HG03520 (cell line): ENCODE results near the gene GATB.

ENCODE experiments used
- ATAC-seq: cut with Tn5 transposase; IDR thresholded peaks from one replicate; pipeline ENCODE4 v1.9.1; 2021; ENCODE audit warnings: mild to moderate bottlenecking, moderate library complexity; ENCODE audit not compliant: unreplicated experiment

GATB gene

GRCh38 chr4:151657896-151658295 lies 102.9 kb downstream of the GATB start:
- no peak for ATAC-seq

DNA sequence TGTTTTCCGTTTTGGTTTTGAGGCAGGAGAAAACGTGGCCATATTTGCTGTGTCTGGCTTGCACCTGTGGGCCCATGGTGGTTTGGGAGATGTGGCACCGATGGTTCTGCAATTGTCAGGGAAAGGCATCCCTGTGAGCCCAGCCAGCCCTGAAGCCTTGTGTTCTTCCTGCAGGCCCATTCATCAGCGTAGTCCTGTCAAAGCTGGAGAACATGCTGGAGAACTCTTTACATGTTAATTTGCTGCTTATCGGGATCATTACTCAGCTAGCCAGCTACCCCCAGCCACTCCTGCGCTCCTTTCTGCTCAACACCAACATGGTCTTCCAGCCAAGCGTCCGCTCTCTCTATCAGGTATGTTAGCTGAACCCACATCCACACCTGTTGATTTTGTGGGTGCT lies 104.7 kb downstream of the GATB start:
- no peak for ATAC-seq

- ATAC-seq: no peak
Measured at GRCh38 chr4:151653548-151653918, 107.3 kb downstream of the GATB start.

- ATAC-seq: no peak
Measured at GRCh38 chr4:151652841-151653547, 107.8 kb downstream of the GATB start.

DNA sequence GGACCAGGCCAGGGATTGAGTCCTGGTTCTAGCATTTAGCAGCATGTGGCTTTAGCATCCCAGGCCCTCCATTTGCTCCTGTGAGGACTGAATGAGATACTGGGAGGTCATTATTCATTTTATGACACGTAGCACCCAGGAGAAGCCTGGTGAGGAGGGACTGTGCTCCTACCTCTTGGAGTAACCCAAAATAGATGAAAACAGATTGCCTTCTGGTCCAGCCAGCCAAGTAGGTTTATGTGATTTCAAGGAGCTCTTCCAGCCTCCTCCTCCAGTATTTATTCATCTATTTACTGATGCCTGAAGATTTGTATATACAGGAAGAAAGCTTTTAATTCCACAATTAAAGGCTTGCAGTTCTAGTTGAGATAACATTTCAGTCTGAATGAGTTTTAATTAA lies 109.3 kb downstream of the GATB start:
- ATAC-seq: no peak

DNA sequence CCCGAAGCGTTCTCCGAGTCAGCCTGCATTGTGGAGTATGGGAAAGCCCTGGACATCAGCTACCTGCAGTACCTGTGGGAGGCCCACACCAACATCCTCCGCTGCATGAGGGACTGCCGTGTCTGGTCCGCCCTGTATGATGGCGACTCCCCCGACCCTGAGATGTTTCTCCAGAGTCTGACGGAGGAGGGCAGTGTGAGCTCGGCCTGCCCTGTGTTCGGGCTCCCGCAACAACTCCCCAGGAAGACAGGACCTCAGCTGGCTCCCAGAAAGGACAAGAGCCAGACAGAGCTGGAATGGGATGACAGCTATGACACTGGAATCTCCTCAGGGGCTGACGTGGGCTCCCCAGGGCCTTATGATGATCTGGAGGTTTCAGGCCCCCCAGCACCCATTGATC lies 111.3 kb downstream of the GATB start:
- no peak for ATAC-seq

GRCh38 chr4:151646322-151646721 lies 114.5 kb downstream of the GATB start:
- ATAC-seq: no peak

DNA sequence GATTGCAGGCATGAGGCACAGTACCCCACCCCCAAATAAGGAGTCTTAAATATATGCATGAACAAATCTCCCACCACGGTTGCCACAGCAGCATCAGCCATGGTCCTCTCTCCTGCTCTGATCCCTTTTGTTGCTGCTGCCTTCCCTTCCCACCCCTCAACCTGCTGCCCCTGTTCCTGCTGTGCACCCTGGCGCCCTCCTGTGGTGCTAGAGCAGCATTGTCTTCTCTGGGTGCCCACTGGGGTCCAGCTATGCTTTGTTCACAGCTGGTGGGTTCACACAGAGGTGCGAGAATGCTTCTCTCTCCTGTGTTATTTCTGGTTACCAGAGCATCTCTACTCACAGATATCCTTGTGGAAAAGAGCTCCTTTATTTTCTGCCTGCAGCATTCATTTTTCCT lies 116.2 kb downstream of the GATB start:
- no peak for ATAC-seq

GRCh38 chr4:151643564-151643963 lies 117.2 kb downstream of the GATB start:
- no peak for ATAC-seq

DNA sequence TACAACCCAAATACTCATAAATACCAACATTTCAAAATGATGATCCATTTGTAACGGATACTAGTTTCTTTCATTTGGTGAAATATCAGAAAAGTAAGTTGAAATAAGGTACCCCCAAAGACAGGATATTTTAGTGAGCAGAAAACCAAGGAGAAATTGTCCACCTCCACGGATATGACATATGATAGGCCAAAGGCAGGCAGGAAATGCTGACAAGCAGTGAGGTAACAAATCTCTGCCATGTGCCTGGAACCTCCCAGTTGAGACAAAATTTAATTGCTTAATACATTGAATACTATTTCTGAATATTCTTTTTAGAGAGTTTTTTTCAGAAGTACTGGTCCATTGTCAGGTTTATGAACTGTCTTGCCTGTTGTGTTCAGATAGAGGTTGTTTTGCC lies 118.8 kb downstream of the GATB start:
- ATAC-seq: no peak

GRCh38 chr4:151641167-151641566 lies 119.6 kb downstream of the GATB start:
- no peak for ATAC-seq

DNA sequence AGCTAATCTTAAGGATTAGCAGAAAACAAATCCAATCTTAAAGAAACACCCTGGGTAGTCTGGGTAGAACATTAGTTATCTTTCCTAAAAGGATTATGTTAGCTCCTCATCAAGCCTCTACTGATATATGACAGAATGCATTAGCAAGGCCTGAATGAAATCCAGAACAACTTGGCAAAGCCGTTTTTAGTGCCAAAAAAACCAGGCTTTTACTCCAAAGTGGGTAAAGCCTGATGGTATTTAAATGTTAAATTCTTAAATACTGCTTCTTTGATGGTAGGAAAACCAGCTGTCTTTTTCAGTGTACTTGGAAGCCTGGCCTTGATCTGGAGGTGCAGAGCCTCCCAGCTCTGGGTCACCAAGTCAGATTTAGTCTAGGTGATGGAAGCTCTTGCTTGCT lies 120.4 kb downstream of the GATB start:
- no peak for ATAC-seq

DNA sequence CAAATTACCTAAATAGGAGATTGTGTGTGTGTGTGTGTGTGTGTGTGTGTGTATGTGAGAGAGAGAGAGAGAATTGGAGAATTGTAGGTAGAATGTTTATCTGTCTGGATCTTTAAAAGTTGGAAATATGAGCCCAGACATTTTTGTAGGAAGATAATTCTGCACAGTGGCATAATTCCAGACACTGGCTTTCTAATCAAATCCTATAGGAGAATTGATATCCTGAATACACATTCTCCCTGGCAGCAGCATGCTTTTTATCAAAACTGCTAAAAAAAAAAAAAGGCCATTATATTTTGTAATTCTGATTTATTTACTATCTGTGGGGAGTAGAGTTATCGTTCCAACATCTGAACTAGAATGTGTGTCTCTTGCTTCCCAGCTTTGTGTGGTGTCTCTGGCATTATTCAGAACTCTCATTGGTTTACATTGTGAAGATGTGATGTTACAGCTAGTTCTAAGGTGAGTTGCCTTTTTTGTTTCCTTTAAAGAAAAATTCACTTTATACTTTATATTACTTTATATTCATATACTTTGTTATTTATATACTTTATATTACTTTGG lies 122.4 kb downstream of the GATB start:
- no peak for ATAC-seq

DNA sequence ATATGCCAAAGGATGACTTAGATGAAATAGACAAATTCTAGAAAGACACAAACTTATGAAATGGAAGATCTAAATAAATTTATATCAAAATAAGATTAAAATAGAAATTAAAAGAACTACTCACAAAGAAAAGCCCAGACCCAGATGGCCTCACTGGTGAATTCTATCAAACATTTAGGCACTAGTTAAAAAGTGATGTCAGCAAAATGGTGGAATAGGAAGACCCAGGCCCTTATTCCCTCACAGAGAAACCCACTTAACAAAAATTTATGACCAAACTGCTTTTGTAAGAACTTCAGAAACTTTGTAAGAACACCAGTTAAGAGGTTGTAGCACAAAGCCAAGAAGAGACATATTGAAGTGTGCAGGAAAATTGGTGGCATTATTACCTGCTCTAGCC lies 129.5 kb downstream of the GATB start:
- no peak for ATAC-seq

DNA sequence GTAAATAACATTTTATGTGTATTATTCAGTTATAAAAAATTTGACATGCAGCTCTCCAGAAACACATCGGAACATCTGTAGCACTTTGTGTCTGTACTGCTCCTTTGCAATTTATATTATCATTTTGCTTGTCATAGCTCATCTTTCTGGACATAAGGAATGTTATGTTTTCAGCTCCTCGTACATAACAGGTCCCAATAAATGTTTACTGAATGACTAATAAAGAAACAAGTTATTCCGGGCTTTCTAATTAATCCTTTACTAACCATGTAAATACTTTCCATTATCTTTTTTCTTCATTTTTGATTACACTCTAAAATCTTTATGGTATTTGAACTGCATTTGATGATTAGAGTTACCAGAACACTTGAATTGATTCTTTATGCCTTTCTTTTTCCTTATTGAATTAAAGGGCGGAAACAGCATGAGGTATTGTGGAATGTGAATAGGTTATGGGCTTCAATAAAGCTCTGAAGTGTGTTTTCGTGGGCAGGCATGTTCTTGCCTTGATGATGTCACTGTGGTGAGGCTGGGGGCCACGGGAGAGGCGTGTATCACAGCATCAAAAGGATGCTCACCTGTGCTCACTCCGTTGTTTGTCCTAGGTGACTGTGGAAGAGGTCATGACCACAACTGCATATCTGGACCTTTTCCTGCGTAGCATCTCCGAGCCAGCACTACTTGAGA lies 131.6 kb downstream of the GATB start:
- no peak for ATAC-seq

GRCh38 chr4:151628001-151628608 lies 132.7 kb downstream of the GATB start:
- ATAC-seq: no peak

DNA sequence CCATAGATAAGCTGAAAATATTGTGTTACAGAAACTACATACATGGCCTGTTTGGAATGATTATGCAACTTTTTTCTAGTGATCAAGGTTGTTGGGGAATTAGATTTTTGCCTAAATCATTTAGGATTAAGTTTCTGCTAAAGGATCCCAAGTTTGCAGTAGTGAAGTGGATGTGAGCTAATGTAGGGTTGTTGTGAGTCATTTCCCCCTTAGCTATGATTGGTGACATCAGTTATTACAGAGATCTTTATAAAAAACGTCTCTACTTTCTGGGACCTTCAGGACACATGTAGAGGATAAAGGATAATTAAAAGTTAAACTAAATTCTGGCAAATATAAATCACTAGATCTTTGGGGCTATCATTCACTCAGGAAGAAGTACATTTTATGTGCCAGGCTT lies 133.3 kb downstream of the GATB start:
- no peak for ATAC-seq

GRCh38 chr4:151626751-151627150 lies 134.1 kb downstream of the GATB start:
- ATAC-seq: no peak

- no peak for ATAC-seq
Measured at GRCh38 chr4:151626228-151626627, 134.6 kb downstream of the GATB start.

DNA sequence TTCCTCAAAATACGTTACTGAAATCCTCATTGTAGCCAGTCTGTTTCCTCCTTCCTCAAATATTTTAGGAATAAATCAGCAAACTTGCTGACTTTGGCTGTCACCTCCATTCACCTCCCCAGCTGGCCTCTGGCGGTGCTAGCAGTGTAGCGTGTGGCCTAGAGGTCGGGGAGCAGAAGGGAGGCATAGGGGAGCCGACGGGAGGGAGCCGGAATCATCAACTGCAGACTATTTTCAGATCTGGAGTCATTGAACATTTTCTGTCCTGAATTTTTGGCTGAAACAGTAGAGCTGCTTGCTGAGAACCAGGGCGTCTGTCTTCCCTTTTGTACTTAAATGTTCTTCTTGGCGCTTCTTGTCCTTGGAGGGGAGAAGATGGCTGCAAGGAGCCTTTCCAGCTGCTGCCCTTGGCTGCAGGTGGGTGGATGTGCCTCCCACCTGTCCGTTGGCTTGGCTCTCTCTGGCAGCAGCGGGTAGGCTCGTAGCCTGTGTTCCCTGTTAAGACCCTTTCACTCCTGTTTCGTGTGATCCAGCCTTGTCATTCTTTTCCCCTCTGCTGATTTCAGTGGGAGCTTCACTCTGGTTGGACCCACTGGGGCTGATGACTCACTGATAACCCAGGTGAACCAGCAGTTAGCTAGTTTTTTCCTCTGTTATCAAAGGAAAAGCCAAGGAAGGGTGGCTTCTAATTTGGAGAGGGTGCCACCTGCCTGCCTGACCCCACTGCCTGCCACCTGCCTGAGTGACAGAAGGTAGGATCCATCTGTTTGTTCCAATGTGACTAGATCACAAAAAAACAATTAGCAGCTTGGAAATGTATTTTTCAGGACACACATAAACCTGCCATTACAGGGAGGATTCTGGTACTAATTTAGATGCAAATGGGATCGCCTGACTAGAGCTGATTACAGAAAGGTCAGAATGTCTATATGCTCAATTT lies 135.9 kb downstream of the GATB start:
- no peak for ATAC-seq
